IPS-NIHi7 (cell line): ENCODE data around the gene METTL1.

ENCODE experiments used
- DNase-seq: peaks from one replicate; pipeline ENCODE4 v3.0.0; 2012; ENCODE audit warnings: mixed read lengths; ENCODE audit errors: extremely low spot score

Gene METTL1

GRCh38 chr12:57769594-57769993 is 2.3 kb downstream of the METTL1 start:
- DNase-seq, result no peak

- no peak for DNase-seq
These were observed 4.0 kb downstream of the METTL1 start for GRCh38 chr12:57767876-57768275.

DNA sequence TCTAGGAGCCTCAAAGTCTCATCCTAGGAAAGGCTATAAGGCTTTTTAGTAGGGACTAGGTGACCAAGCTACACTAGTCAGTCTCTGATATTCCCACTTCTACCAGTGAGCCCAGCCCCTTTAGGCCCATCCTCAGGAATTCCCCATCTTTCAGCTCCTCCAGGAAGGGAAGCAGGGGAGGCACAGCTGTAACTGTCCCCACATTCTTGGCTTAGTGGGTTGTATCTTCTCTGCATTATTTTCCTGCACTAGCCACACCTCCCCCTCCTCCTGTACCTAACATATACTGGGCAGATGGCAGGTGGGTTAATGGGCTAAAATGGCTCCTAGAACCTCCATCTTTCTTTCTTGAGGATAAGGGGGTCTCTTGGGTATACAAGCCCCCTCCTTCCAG is 4.6 kb downstream of the METTL1 start:
- DNase-seq, result no peak

DNA sequence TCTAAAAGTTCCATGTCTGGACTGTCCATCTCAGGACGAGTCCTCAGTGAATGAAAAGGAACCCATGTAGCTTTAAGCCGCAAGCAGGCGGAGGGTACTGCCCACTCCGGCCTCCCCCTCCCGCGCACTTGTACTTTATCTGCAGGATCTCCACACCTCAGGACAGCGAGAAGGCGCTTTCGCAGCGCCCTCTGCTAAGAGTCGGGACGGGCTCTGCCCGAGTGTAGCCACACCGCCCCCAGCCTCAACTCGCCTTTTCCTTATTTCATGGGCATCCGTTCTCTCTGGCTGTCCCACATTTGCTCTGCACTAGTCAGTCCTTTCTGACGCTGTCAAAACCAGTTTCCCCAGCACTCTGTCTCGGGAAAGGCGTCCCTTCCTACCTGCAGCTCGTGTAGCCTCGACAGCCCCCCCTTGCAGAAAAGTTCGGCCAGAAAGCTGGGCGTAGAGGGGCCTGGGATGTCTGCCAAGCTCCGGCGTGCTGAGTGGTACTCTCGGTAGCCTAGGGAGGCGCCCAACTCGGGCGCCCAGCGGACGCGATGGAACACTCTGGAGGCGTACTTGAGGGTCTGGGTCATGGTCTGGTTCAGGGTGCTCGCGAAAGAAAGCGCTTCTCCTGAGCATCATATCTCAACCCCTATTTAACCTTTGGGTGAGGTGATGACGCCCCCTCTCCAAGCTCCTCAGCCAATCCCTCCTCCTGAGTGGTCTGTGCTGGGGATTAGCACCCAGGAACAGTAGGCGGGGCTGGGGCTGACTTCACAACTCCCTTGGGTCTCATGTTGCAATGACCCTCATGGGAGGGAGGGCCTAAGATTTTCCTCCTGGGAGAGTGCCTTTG is 5.2 kb downstream of the METTL1 start, which contains the start of gene CYP27B1:
Gene CYP27B1 (minus strand): TSS at position 615 of the 841 bp plus-strand sequence. CDS start 37 bp downstream, at position 578.
- DNase-seq, result peak; percentile 55

DNA sequence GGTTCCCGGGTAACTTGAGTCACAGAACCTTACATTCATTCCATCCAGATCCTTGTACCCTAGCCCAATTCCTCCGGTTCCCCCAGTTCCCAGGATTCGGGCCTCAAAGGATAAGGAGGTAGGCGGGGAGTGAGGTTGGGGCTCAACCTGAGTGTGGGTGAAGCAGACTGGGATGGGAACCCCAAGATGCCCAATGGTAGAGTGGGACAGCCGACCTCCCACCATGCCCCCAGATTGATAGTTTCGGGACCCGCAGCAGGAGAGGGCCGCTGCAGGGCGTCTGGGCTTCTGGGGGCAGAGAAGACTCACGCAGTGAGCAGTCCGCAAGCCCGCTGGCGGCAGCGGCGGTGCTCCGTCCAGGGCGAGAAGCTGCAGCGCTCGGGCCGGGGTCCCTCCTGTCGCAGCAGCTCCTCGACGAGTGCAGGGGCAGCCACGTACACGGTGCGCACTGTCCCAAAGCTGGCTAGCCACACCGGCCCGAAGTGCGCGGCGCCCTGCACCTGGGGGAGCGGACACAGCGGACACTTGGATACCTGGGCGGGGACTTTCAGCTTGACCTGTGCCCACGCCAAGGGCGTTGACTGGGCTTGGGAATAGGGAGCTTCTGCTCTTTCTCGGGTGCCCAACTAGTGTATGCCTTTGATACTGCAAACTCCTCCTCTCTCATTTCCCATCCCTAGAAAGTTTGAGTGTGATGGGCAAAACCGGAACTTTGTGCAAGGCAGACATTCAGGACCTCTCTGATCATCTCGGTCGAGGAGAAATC is 6.0 kb downstream of the METTL1 start:
- DNase-seq, result no peak

DNA sequence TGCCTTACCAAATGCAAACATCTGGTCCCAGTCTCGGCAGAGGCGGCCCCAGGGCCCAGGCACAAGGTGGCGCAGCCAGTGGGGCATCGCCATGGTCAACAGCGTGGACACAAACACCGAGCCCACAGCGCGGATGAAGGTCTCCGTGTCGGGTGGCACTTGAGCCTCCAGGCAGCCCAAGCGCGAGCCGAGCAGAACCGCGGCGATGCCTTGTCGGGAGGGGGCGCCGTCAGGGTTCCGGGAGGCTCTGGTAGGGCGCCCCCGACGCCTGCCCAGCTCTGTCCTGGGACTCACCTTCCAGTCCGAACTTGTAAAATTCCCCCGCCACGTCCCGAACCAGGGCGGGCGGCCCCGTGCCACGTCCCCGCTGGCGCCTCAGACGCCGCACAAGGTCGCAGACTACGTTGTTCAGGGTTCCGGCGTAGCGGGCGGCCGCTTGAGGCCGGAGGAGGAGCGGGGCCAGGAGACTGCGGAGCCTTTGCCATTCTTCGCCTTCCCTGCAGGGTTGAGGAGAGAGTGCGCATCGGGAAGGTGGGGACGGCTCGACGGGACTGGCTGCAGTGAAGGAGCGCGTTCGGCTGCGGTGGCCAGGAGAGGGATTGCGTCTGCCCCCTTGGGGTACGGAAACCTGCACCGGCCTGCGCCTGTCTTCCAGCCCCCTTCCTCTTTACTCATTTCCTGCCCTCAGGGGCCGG is 6.8 kb downstream of the METTL1 start:
- peak; percentile 48 for DNase-seq

DNA sequence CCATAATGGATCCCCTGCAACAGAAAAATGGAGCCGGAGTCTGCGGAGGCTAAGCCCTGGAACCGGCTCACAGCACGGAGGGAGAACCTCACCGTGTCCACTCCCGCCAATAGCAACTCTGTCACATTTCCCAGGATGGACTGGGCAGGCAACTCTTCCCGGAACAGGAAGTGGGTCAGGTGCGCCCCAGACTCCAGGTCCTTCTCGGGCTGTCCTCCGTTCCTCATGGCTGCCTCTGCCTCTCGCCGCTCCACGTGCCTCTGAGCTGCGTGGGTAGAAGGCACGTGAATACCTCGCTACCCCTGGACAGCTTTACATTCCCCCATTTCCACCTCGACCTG is 7.3 kb downstream of the METTL1 start:
- no peak for DNase-seq

- DNase-seq, result no peak
These were observed 7.8 kb downstream of the METTL1 start for GRCh38 chr12:57763881-57764661.

DNA sequence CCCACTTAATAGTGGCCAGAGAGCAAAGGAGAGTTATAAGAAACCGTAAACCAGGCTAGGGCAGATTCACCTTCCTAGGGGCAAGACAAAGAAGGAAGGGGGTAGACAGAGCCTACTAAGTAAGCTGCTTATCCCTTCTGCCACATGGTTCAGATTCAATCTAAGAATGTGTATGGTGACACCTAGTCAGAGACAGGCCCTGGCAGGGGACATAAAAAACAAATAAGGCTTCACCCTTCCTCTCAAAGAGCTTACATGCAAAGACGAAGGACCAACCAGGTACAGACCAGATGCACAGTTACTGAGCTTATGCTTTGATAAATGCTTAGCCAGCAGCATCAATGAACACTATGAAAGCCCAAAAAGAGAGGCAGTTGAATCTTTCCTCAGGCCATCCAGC is 9.4 kb downstream of the METTL1 start:
- DNase-seq, result no peak

GRCh38 chr12:57761391-57761998 is 10.4 kb downstream of the METTL1 start:
- no peak for DNase-seq

GRCh38 chr12:57760347-57760982 is 11.4 kb downstream of the METTL1 start:
- DNase-seq, result peak; percentile 66

- DNase-seq, result peak; percentile 34
These were observed 12.4 kb downstream of the METTL1 start for GRCh38 chr12:57759360-57759980.

- no peak for DNase-seq
These were observed 13.1 kb downstream of the METTL1 start for GRCh38 chr12:57758552-57759359.

- no peak for DNase-seq
These were observed 14.1 kb downstream of the METTL1 start for GRCh38 chr12:57757771-57758170.

GRCh38 chr12:57756406-57757341 is 15.2 kb downstream of the METTL1 start:
- peak; percentile 86 for DNase-seq

DNA sequence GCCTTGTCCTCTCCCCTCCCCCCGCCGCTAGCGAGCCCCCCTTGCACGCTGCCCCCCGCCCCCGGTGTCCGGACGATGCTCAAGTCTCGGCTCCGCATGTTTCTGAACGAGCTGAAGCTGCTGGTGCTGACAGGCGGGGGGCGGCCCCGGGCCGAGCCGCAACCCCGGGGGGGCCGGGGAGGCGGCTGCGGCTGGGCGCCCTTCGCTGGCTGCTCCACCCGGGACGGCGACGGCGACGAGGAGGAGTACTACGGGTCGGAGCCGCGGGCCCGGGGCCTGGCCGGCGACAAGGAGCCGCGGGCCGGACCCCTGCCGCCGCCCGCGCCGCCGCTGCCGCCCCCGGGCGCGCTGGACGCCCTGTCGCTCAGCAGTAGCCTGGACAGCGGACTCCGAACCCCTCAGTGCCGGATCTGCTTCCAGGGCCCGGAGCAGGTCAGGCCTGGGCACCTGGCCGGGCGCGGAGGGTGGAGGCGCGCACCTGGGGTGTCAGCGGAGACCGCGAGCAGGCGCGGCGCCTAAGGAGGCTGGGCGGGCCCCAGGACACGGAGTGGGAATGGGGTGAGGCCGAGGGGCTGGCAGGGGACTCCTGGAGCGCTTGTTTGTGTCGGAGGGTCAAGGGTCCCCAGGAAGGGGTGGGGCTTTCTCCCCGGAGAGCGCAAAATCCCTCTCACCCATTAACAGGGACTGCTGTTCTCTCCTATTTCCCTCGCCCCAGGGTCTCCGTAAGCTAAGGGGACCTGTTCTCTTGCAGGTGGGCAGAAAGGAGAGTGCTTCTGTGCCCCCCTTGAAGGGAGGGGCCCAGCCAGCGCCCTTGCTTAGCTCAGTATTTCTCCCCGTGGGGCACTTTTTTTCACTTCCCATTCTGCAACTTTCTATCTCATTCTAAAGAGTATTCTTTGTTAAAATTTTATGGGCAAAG is 16.2 kb downstream of the METTL1 start:
- DNase-seq, result no peak

DNA sequence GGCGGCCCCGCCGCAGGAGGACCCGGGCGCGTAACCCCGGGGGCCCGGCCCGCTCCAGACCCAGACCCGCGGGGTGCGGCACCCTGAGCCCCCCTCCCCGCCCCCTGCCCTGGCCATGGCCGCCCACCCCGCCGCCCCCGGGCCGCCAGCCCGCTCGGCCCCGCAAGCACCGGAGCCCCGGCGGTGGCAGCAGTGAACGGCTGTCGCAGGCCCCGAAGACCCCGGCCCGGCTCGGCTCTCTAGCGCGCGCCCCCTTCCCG is 16.8 kb downstream of the METTL1 start:
- no peak for DNase-seq
